Endodermal cell (in vitro differentiated cells): ENCODE data around the gene IGSF3. TPM values are rescaled to one million over a fixed set of nuclear protein-coding genes. Genes with fewer than 3 reads are reported as not detected.

ENCODE experiments used
- DNase-seq: peaks from one replicate; pipeline ENCODE4 v3.0.0-alpha.2; 2017
- H3K27ac ChIP-seq: 2 replicates; pipeline ENCODE4 v1.5.1; 2013; ENCODE audit warnings: mild to moderate bottlenecking, low read depth, low read length, moderate library complexity
- H3K27me3 ChIP-seq: 2 replicates; pipeline ENCODE4 v1.6.1; 2013; ENCODE audit warnings: mild to moderate bottlenecking, low read length, moderate library complexity; ENCODE audit not compliant: insufficient read depth, control insufficient read depth, poor library complexity, severe bottlenecking
- H3K36me3 ChIP-seq: 2 replicates; pipeline ENCODE4 v1.7.0; 2013; ENCODE audit warnings: mild to moderate bottlenecking, low read length, moderate library complexity; ENCODE audit not compliant: control insufficient read depth, insufficient read depth
- H3K4me1 ChIP-seq: one replicate; pipeline ENCODE4 v1.7.0; 2013; ENCODE audit warnings: low read length; ENCODE audit not compliant: control insufficient read depth, insufficient read depth
- H3K4me3 ChIP-seq: 2 replicates; pipeline ENCODE4 v1.5.1; 2013; ENCODE audit warnings: mild to moderate bottlenecking, low read length, moderate library complexity
- H3K9ac ChIP-seq: 2 replicates; pipeline ENCODE4 v1.6.1; 2013; ENCODE audit warnings: mild to moderate bottlenecking, low read length, moderate library complexity; ENCODE audit not compliant: poor library complexity, severe bottlenecking; ENCODE audit errors: extremely low read depth
- H3K9me3 ChIP-seq: 2 replicates; pipeline ENCODE4 v1.6.1; 2013; ENCODE audit warnings: mild to moderate bottlenecking, low read length, moderate library complexity; ENCODE audit not compliant: control insufficient read depth
- H3K27ac Mint-ChIP-seq: 2 replicates; pipeline ENCODE4 v1.8.0; 2020; ENCODE audit warnings: mixed read lengths
- H3K27me3 Mint-ChIP-seq: 2 replicates; pipeline ENCODE4 v1.8.0; 2021; ENCODE audit warnings: mild to moderate bottlenecking, mixed read lengths; ENCODE audit not compliant: insufficient read depth
- H3K36me3 Mint-ChIP-seq: 2 replicates; pipeline ENCODE4 v1.8.0; 2020; ENCODE audit warnings: low read depth, mixed read lengths
- H3K4me1 Mint-ChIP-seq: 2 replicates; pipeline ENCODE4 v1.8.0; 2020; ENCODE audit warnings: mixed read lengths
- H3K4me3 Mint-ChIP-seq: 2 replicates; pipeline ENCODE4 v1.8.0; 2020; ENCODE audit warnings: mild to moderate bottlenecking, moderate library complexity, mixed read lengths
- H3K9me3 Mint-ChIP-seq: 2 replicates; pipeline ENCODE4 v1.8.0; 2020; ENCODE audit warnings: mild to moderate bottlenecking, mixed read lengths
- CTCF ChIP-seq: fragments of 200-600 bp; sonication (generic); conservative IDR thresholded peaks from 2 replicates; pipeline ENCODE4 v1.5.0; 2021; ENCODE audit warnings: antibody characterized with exemption, mild to moderate bottlenecking
- WGBS, 2 experiments: methylation state at CpG; one replicate each; pipeline versions ENCODE4 v1.1.5 to v1.1.7; 2013; ENCODE audit warnings: missing lambda C conversion rate in 2 of 2, mixed read lengths in 1 of 2; ENCODE audit not compliant: insufficient coverage in 1 of 2, insufficient read length in 1 of 2; 5-methylcytosine and 5-hydroxymethylcytosine counted together
- total RNA-seq, 2 donors: library from RNA; stranded (reverse); fragmentation: NEBNext Ultra II Directional in 1 of 2; extraction: Animal tissue kit (Norgen Biotek cat#: 25700) in 1 of 2; gene quantifications; 2 replicates in 1 of 2; 3 replicates in 1 of 2; pipeline ENCODE4 v1.2.1, GENCODE V29; 2021

Gene IGSF3
- total RNA-seq, 2 donors from 2014 or later, result 35.0 to 36.7 TPM

- Mint-ChIP-seq H3K27me3 (no peaks in the 10 kb centered on the region), H3K4me1 (peaks cover 12% of the 10 kb centered on the region), H3K9me3 (no peaks in the 10 kb centered on the region), H3K36me3 (no peaks in the 10 kb centered on the region), H3K4me3 (no peak overlapping the region), H3K27ac (no peak overlapping the region)
- no peaks in the 10 kb centered on the region for H3K36me3 ChIP-seq
- H3K27ac ChIP-seq, result no peak overlapping the region
- H3K27me3 ChIP-seq, result no peaks in the 10 kb centered on the region
- no peak for DNase-seq
- no peak overlapping the region for H3K4me3 ChIP-seq
- H3K4me1 ChIP-seq, result peaks cover 3% of the 10 kb centered on the region
- TF ChIP-seq CTCF, result no peak
- H3K9me3 ChIP-seq, result no peaks in the 10 kb centered on the region
- WGBS, 2 experiments, result 92 to 93% methylated on average over 2 of the region's 2 CpGs
- no peak overlapping the region for H3K9ac ChIP-seq
Observed at GRCh38 chr1:116545359-116545705, 122.2 kb downstream of the IGSF3 start.

- no peaks in the 10 kb centered on the region for H3K9me3 ChIP-seq
- H3K36me3 Mint-ChIP-seq, result no peaks in the 10 kb centered on the region
- H3K4me3 Mint-ChIP-seq, result no peak overlapping the region
- H3K4me1 Mint-ChIP-seq, result peaks cover 12% of the 10 kb centered on the region
- no peaks in the 10 kb centered on the region for H3K36me3 ChIP-seq
- no peak overlapping the region for H3K4me3 ChIP-seq
- H3K27me3 ChIP-seq, result no peaks in the 10 kb centered on the region
- no peak overlapping the region for H3K9ac ChIP-seq
- H3K27ac Mint-ChIP-seq, result no peak overlapping the region
- TF ChIP-seq CTCF, result no peak
- DNase-seq, result no peak
- H3K27me3 Mint-ChIP-seq, result no peaks in the 10 kb centered on the region
- H3K4me1 ChIP-seq, result peaks cover 3% of the 10 kb centered on the region
- H3K27ac ChIP-seq, result no peak overlapping the region
- no peaks in the 10 kb centered on the region for H3K9me3 Mint-ChIP-seq
- 92 to 95% methylated on average over 7 to 8 of the region's 8 CpGs for WGBS, 2 experiments
Observed at GRCh38 chr1:116544588-116545358, 122.8 kb downstream of the IGSF3 start.

GRCh38 chr1:116540088-116540487 lies 127.4 kb downstream of the IGSF3 start:
- peaks cover 10% of the 10 kb centered on the region for H3K36me3 Mint-ChIP-seq
- H3K4me3 ChIP-seq, result no peak overlapping the region
- no peaks in the 10 kb centered on the region for H3K27me3 ChIP-seq
- H3K27me3 Mint-ChIP-seq, result no peaks in the 10 kb centered on the region
- H3K4me3 Mint-ChIP-seq, result no peak overlapping the region
- no peak for DNase-seq
- no peaks in the 10 kb centered on the region for H3K4me1 ChIP-seq
- peaks cover 4% of the 10 kb centered on the region for H3K9me3 ChIP-seq
- no peak overlapping the region for H3K27ac Mint-ChIP-seq
- TF ChIP-seq CTCF, result no peak
- peaks cover 6% of the 10 kb centered on the region for H3K9me3 Mint-ChIP-seq
- no peak overlapping the region for H3K27ac ChIP-seq
- no peaks in the 10 kb centered on the region for H3K4me1 Mint-ChIP-seq
- H3K9ac ChIP-seq, result no peak overlapping the region
- peaks cover 3% of the 10 kb centered on the region for H3K36me3 ChIP-seq
